Kidney (tissue), 14 donors: Measurements from ENCODE around the gene PCSK5. TPM values are rescaled to one million over a fixed set of nuclear protein-coding genes. Genes with fewer than 3 reads are reported as not detected.

ENCODE experiments used
- DNase-seq, 5 donors: peaks; one replicate each; pipeline ENCODE4 v3.0.0-alpha.2; 2013 to 2020
- FAIRE-seq: peaks from 2 replicates; lab custom pipeline; 2012; peaks lifted over from hg19 to GRCh38; lab: Jason Lieb, UNC
- H3K27ac ChIP-seq, 2 donors: one replicate each; pipeline ENCODE4 v1.7.0; 2013; ENCODE audit warnings: low read depth in 2 of 2, low read length in 2 of 2, inconsistent platforms in 1 of 2
- H3K27me3 ChIP-seq: one replicate; pipeline ENCODE4 v1.7.1; 2013; ENCODE audit warnings: low read length, inconsistent platforms; ENCODE audit not compliant: control insufficient read depth, insufficient read depth
- H3K36me3 ChIP-seq, 3 donors: one replicate each; pipeline versions ENCODE4 v1.7.0 to v1.7.1; 2013; ENCODE audit warnings: low read length in 3 of 3, control low read depth in 1 of 3, inconsistent platforms in 1 of 3; ENCODE audit not compliant: insufficient read depth in 3 of 3, control insufficient read depth in 2 of 3
- H3K4me1 ChIP-seq, 3 donors: one replicate each; pipeline versions ENCODE4 v1.7.0 to v1.7.1; 2013; ENCODE audit warnings: low read length in 3 of 3, inconsistent platforms in 1 of 3, low read depth in 1 of 3; ENCODE audit not compliant: control insufficient read depth in 2 of 3, insufficient read depth in 2 of 3
- H3K4me3 ChIP-seq, 3 donors: one replicate each; pipeline versions ENCODE4 v1.7.0 to v1.8.1; 2013; ENCODE audit warnings: low read length in 3 of 3, control low read depth in 1 of 3, inconsistent platforms in 1 of 3
- H3K9ac ChIP-seq, 3 donors: one replicate each; pipeline versions ENCODE4 v1.7.0 to v1.7.1; 2013; ENCODE audit warnings: low read length in 3 of 3, control low read depth in 1 of 3, inconsistent platforms in 1 of 3
- H3K9me3 ChIP-seq, 3 donors: one replicate each; pipeline versions ENCODE4 v1.7.0 to v1.7.1; 2013; ENCODE audit warnings: low read length in 3 of 3, control low read depth in 1 of 3, inconsistent platforms in 1 of 3; ENCODE audit not compliant: control insufficient read depth in 2 of 3, insufficient read depth in 1 of 3
- intact Hi-C: fragments of 100-400 bp; cut with DNase I; formaldehyde crosslinking; loops from one replicate; pipeline ENCODE4 v1.11.1; 2022
- polyA plus RNA-seq: library from polyadenylated mRNA; stranded (reverse); fragments of 350-450 nt; fragmentation: Illumina TruSeq; extraction: RNeasy Lipid Tissue Mini Kit (QIAGEN cat#74804); gene quantifications from one replicate; pipeline ENCODE4 v1.2.3, GENCODE V29; 2014; ENCODE audit warnings: low read depth, low replicate concordance; ENCODE audit not compliant: insufficient read depth
- total RNA-seq: library from RNA; stranded (reverse); fragmentation: NEBNext Ultra II Directional; extraction: Animal tissue kit (Norgen Biotek cat#: 25700); gene quantifications from one replicate; pipeline ENCODE4 v1.2.1, GENCODE V29; 2021
- TF ChIP-seq, protein P1 (sequence below): IDR thresholded peaks from 3 replicates; pipeline ENCODE4 v1.5.1; 2012; ENCODE audit warnings: mild to moderate bottlenecking, moderate library complexity, borderline replicate concordance; ENCODE audit not compliant: insufficient read depth; ENCODE audit errors: extremely low read depth
- donor health status: control.
- donor health status: control.
- donor health status: control.
- donor health status: control.
- donor health status: control.
- donor health status: DM: yes; HTN: yes; CAD: no.
- donor health status: Normal renal cell carcinoma (clear cell type).

Gene PCSK5
- total and polyA plus RNA-seq, 2 donors from 2014 or later = 1.6 to 14.7 TPM

DNA sequence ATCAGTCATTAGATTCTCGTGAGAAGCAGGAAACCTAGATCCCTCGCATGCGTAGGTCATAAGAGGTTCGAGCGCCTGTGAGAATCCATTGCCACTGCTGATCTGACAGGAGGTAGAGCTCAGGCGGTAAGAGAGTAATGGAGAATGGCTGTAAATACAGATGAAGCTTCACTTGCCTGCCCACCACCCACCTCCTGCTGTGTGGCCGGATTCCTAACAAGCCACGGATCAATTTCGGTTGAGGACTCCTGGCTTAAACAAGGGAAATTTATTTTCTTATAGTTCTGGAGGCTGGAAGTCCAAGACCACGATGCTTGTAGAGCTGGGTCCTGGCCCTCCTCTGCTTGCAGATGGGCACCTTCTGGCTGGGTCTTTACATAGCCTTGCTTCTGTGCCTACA is 200.4 kb downstream of the PCSK5 start:
- Histone ChIP-seq H3K4me3 (no peak overlapping the region), H3K27me3 (no peaks in the 10 kb centered on the region), H3K36me3 (peaks cover 0 to 4% (median 3%) of the 10 kb centered on the region in 3 donors), H3K4me1 (no peaks in the 10 kb centered on the region), H3K9me3 (no peaks in the 10 kb centered on the region), H3K9ac (no peak overlapping the region), H3K27ac (no peak overlapping the region)
- intact Hi-C loops = no loop called here
- TF ChIP-seq, protein P1, sequence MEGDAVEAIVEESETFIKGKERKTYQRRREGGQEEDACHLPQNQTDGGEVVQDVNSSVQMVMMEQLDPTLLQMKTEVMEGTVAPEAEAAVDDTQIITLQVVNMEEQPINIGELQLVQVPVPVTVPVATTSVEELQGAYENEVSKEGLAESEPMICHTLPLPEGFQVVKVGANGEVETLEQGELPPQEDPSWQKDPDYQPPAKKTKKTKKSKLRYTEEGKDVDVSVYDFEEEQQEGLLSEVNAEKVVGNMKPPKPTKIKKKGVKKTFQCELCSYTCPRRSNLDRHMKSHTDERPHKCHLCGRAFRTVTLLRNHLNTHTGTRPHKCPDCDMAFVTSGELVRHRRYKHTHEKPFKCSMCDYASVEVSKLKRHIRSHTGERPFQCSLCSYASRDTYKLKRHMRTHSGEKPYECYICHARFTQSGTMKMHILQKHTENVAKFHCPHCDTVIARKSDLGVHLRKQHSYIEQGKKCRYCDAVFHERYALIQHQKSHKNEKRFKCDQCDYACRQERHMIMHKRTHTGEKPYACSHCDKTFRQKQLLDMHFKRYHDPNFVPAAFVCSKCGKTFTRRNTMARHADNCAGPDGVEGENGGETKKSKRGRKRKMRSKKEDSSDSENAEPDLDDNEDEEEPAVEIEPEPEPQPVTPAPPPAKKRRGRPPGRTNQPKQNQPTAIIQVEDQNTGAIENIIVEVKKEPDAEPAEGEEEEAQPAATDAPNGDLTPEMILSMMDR = no peak
- DNase-seq = no peak
- FAIRE-seq = no peak

DNA sequence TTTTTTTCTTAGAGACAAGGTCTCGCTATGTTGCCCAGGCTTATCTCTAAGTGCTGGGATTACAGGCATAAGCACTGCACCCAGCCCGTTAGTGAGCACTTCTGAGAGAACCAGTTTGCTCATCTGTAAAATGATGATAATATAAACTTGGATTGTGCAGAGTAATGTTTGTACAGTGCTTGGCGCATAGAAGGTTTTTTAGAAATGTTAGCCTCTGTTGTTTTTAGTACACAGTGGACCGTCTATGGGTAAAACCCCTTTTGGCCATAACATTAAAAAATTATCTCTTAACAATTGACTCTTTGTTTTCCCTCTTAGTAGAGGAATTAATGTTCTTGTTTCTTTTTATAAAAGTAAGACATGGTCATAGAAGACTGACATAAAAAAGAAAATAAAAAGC is 202.1 kb downstream of the PCSK5 start:
- Histone ChIP-seq H3K4me1 (no peaks in the 10 kb centered on the region), H3K27me3 (no peaks in the 10 kb centered on the region), H3K9ac (no peak overlapping the region), H3K36me3 (peaks cover 0 to 4% (median 4%) of the 10 kb centered on the region in 3 donors), H3K27ac (no peak overlapping the region), H3K9me3 (no peaks in the 10 kb centered on the region), H3K4me3 (no peak overlapping the region)
- TF ChIP-seq, protein P1 = no peak
- DNase-seq = no peak
- no peak for FAIRE-seq
- intact Hi-C loops = no loop called here

DNA sequence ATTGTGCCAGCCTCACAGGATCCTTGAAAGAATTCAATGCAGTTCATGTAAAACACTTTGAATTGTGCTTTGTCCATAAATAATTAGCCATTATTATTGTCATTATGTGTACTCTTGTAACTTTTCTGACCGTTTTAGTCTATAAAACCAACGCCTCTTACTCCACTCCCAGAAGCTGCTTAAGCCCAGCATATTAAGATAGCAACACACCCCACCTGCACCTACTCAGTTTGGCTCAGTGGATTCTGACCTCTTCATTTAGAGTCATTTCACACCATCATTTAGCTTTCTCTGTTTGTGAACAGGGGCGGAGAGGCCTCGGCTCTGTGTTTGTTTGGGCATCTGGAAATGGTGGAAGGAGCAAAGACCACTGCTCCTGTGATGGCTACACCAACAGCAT is 205.1 kb downstream of the PCSK5 start:
- Histone ChIP-seq H3K4me1 (no peaks in the 10 kb centered on the region), H3K27ac (no peak overlapping the region), H3K9me3 (no peaks in the 10 kb centered on the region), H3K4me3 (no peak overlapping the region), H3K27me3 (no peaks in the 10 kb centered on the region), H3K36me3 (peaks cover 0 to 4% (median 4%) of the 10 kb centered on the region in 3 donors), H3K9ac (no peak overlapping the region)
- no peak for FAIRE-seq
- intact Hi-C loops = no loop called here
- TF ChIP-seq, protein P1 = no peak
- no peak for DNase-seq

DNA sequence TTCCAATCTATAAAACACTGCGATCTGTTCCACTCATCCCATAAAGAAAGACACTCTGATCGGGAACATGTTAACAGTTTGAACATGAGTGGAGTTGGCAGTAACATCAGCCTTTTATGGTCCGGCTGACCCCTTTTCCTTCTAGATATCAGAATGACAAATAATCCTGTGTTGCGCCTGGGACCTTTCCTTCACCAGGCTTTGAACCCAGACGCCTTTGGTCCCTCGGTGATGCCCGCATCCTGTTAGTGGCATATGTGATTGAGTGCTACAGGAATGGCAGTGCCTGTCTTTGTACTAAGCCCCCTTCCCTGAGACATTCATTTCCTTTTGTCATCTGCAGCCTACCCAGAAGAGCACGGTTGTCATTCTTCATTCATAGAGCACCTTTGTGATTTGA is 209.0 kb downstream of the PCSK5 start:
- FAIRE-seq = no peak
- no peaks in the 10 kb centered on the region for H3K9me3 ChIP-seq
- H3K4me3 ChIP-seq = no peak overlapping the region
- intact Hi-C loops = no loop called here
- peak in 1 of 5 donors; percentile 15 for DNase-seq
- TF ChIP-seq, protein P1 = no peak
- peaks cover 0 to 7% (median 0%) of the 10 kb centered on the region in 3 donors for H3K4me1 ChIP-seq
- H3K9ac ChIP-seq = no peak overlapping the region
- no peaks in the 10 kb centered on the region for H3K27me3 ChIP-seq
- H3K27ac ChIP-seq = no peak overlapping the region
- H3K36me3 ChIP-seq = peaks cover 0 to 4% (median 4%) of the 10 kb centered on the region in 3 donors
